IMR-90 (cell line): Measurements from ENCODE around the gene SSNA1. TPM values are rescaled to one million over a fixed set of nuclear protein-coding genes. Genes with fewer than 3 reads are reported as not detected.

ENCODE experiments used
- ATAC-seq: fragments of 200-7000 bp; cut with Tn5 transposase; 2 replicates; pipeline ENCODE4 v1.9.1; 2020; ENCODE audit warnings: low read depth, mild to moderate bottlenecking, moderate library complexity
- BruUV-seq: library from RNA; stranded (reverse); fragments of 400-500 nt; replicated peaks from 2 replicates; lab custom pipeline; 2021; lab: Mats Ljungman, UMichigan
- CTCF ChIA-PET: fragments of 300-600 bp; formaldehyde crosslinking; extraction: SDS; loops from one replicate; lab custom pipeline; 2021; ENCODE audit warnings: antibody characterized with exemption; lab: Yijun Ruan, JAX
- POLR2A ChIA-PET: fragments of 300-600 bp; sonication (Branson Sonifier 250); formaldehyde crosslinking; loops from one replicate; lab custom pipeline; 2022; ENCODE audit warnings: antibody characterized with exemption; ENCODE audit not compliant: unreplicated experiment; lab: Charles Lee
- DNase-seq: peaks from one replicate; pipeline ENCODE4 v3.0.0; 2013
- H2AFZ ChIP-seq: replicated peaks from 2 replicates; pipeline ENCODE3; 2013; ENCODE audit warnings: low read length, mild to moderate bottlenecking; ENCODE audit not compliant: poor library complexity
- H2AK5ac ChIP-seq: 2 replicates; pipeline ENCODE4 v1.6.1; 2013; ENCODE audit warnings: low read depth, low read length, inconsistent platforms
- H2AK9ac ChIP-seq: replicated peaks from 2 replicates; pipeline ENCODE3; 2013; ENCODE audit warnings: mild to moderate bottlenecking, low read depth, low read length, moderate library complexity; ENCODE audit not compliant: poor library complexity
- H2BK120ac ChIP-seq: 2 replicates; pipeline ENCODE4 v1.6.1; 2013; ENCODE audit warnings: low read depth, low read length, inconsistent platforms
- H2BK15ac ChIP-seq: 3 replicates; pipeline ENCODE4 v1.6.1; 2013; ENCODE audit warnings: low read depth, low read length, inconsistent platforms
- H2BK20ac ChIP-seq: 2 replicates; pipeline ENCODE4 v1.6.1; 2013; ENCODE audit warnings: low read depth, mild to moderate bottlenecking, inconsistent platforms, low read length, moderate library complexity
- H2BK5ac ChIP-seq: 2 replicates; pipeline ENCODE4 v1.6.1; 2013; ENCODE audit warnings: mild to moderate bottlenecking, low read depth, low read length, inconsistent platforms; ENCODE audit not compliant: poor library complexity, severe bottlenecking
- H3K14ac ChIP-seq: replicated peaks from 2 replicates; pipeline ENCODE4 v1.6.1; 2013; ENCODE audit warnings: low read depth, low read length, inconsistent platforms
- H3K18ac ChIP-seq: 2 replicates; pipeline ENCODE4 v1.6.1; 2013; ENCODE audit warnings: low read depth, low read length, control low read depth
- H3K23ac ChIP-seq: 2 replicates; pipeline ENCODE4 v1.6.1; 2013; ENCODE audit warnings: low read depth, low read length, inconsistent platforms
- H3K27ac ChIP-seq: 2 replicates; pipeline ENCODE4 v1.5.1; 2013; ENCODE audit warnings: mild to moderate bottlenecking, control low read depth, low read length; ENCODE audit not compliant: insufficient read depth
- H3K27me3 ChIP-seq: 2 replicates; pipeline ENCODE4 v1.6.1; 2013; ENCODE audit warnings: low read length; ENCODE audit not compliant: control insufficient read depth, insufficient read depth
- H3K36me3 ChIP-seq: 2 replicates; pipeline ENCODE4 v1.6.1; 2013; ENCODE audit warnings: low read length, mixed read lengths; ENCODE audit not compliant: control insufficient read depth, insufficient read depth
- H3K4ac ChIP-seq: 2 replicates; pipeline ENCODE4 v1.6.1; 2013; ENCODE audit warnings: low read depth, low read length, inconsistent platforms
- H3K4me1 ChIP-seq: 2 replicates; pipeline ENCODE4 v1.6.1; 2013; ENCODE audit warnings: low read length, mixed read lengths; ENCODE audit not compliant: control insufficient read depth, insufficient read depth
- H3K4me2 ChIP-seq: 2 replicates; pipeline ENCODE4 v1.6.1; 2013; ENCODE audit warnings: low read depth, mild to moderate bottlenecking, control low read depth, low read length, moderate library complexity
- H3K4me3 ChIP-seq: 2 replicates; pipeline ENCODE4 v1.5.1; 2013; ENCODE audit warnings: low read depth, mild to moderate bottlenecking, control low read depth, low read length, moderate library complexity; ENCODE audit not compliant: insufficient read depth
- H3K56ac ChIP-seq: 2 replicates; pipeline ENCODE4 v1.6.1; 2013; ENCODE audit warnings: low read length, inconsistent platforms; ENCODE audit not compliant: insufficient read depth; ENCODE audit errors: extremely low read depth
- H3K79me1 ChIP-seq, 2 experiments: 2 replicates each; pipeline ENCODE4 v1.6.1; 2013; ENCODE audit warnings: low read length in 2 of 2, inconsistent platforms in 1 of 2, low read depth in 1 of 2
- H3K9ac ChIP-seq: 2 replicates; pipeline ENCODE4 v1.6.1; 2013; ENCODE audit warnings: low read depth, low read length, control low read depth
- H3K9me1 ChIP-seq: 2 replicates; pipeline ENCODE4 v1.6.1; 2013; ENCODE audit warnings: low read length, inconsistent platforms; ENCODE audit not compliant: insufficient read depth
- H3K9me3 ChIP-seq: 2 replicates; pipeline ENCODE4 v1.6.1; 2013; ENCODE audit warnings: low read length; ENCODE audit not compliant: control insufficient read depth, insufficient read depth
- H4K20me1 ChIP-seq: 2 replicates; pipeline ENCODE4 v1.6.1; 2013; ENCODE audit warnings: low read length, inconsistent platforms; ENCODE audit not compliant: insufficient read depth
- H4K5ac ChIP-seq: 2 replicates; pipeline ENCODE4 v1.6.1; 2013; ENCODE audit warnings: mild to moderate bottlenecking, low read depth, low read length, control low read depth
- H4K8ac ChIP-seq, 2 experiments: 2 replicates each; pipeline ENCODE4 v1.6.1; 2013; ENCODE audit warnings: low read depth in 2 of 2, low read length in 2 of 2, control low read depth in 1 of 2, inconsistent platforms in 1 of 2
- H4K91ac ChIP-seq: 2 replicates; pipeline ENCODE4 v1.6.1; 2013; ENCODE audit warnings: low read depth, low read length, inconsistent platforms; ENCODE audit not compliant: insufficient read depth
- BHLHE40 ChIP-seq: fragments of 150-350 bp; IDR thresholded peaks from 2 replicates; pipeline ENCODE4 v1.6.1; 2016; ENCODE audit warnings: mild to moderate bottlenecking, low read depth, low read length
- CEBPB ChIP-seq: IDR thresholded peaks from 2 replicates; pipeline ENCODE4 v1.6.1; 2012; ENCODE audit warnings: low read depth, low read length, improper control_type of control experiment
- CHD1 ChIP-seq: IDR thresholded peaks from 2 replicates; pipeline ENCODE4 v1.6.1; 2012; ENCODE audit warnings: low read depth, low read length, improper control_type of control experiment
- MAFK ChIP-seq: IDR thresholded peaks from 2 replicates; pipeline ENCODE4 v1.6.1; 2012; ENCODE audit warnings: low read depth, low read length, improper control_type of control experiment
- MAZ ChIP-seq: IDR thresholded peaks from 2 replicates; pipeline ENCODE4 v1.6.1; 2012; ENCODE audit warnings: low read depth, mild to moderate bottlenecking, low read length, improper control_type of control experiment, moderate library complexity, borderline replicate concordance
- MXI1 ChIP-seq: IDR thresholded peaks from 2 replicates; pipeline ENCODE4 v1.6.1; 2012; ENCODE audit warnings: low read depth, mild to moderate bottlenecking, low read length, moderate library complexity, borderline replicate concordance
- NFE2L2 ChIP-seq: fragments of 150-350 bp; IDR thresholded peaks from 2 replicates; pipeline ENCODE4 v1.6.1; 2016; ENCODE audit warnings: low read depth, mild to moderate bottlenecking, low read length
- RAD21 ChIP-seq: IDR thresholded peaks from 2 replicates; pipeline ENCODE4 v1.6.1; 2012; ENCODE audit warnings: low read length, improper control_type of control experiment
- RCOR1 ChIP-seq: IDR thresholded peaks from 2 replicates; pipeline ENCODE4 v1.6.1; 2012; ENCODE audit warnings: mild to moderate bottlenecking, low read length, improper control_type of control experiment; ENCODE audit not compliant: insufficient replicate concordance
- RFX5 ChIP-seq: IDR thresholded peaks from 2 replicates; pipeline ENCODE4 v1.8.0; 2012; ENCODE audit warnings: low read depth, mild to moderate bottlenecking, low read length, moderate library complexity
- SMC3 ChIP-seq: fragments of 150-350 bp; IDR thresholded peaks from 2 replicates; pipeline ENCODE4 v1.6.1; 2016; ENCODE audit warnings: low read depth, mild to moderate bottlenecking, antibody characterized with exemption, low read length, moderate library complexity
- USF2 ChIP-seq: fragments of 150-350 bp; IDR thresholded peaks from 2 replicates; pipeline ENCODE4 v1.6.1; 2017; ENCODE audit warnings: mild to moderate bottlenecking, antibody characterized with exemption, low read length, low read depth
- WGBS, 2 experiments: methylation state at CpG; one replicate each; pipeline versions ENCODE4 v1.1.5 to v1.1.7; 2013; ENCODE audit warnings: missing lambda C conversion rate in 2 of 2; ENCODE audit not compliant: insufficient read length in 1 of 2; ENCODE audit errors: extremely low coverage in 2 of 2; 5-methylcytosine and 5-hydroxymethylcytosine counted together
- dilution Hi-C: fragments of 300-500 bp; cut with HindIII; formaldehyde crosslinking; loops from one replicate; pipeline ENCODE4 v1.14.3; 2018; ENCODE audit warnings: low sequenced_read_pairs; ENCODE audit not compliant: unreplicated experiment
- in situ Hi-C: fragments of 300-500 bp; cut with MboI; formaldehyde crosslinking; loops from 3 replicates; pipeline ENCODE4 v1.14.3; 2019; ENCODE audit warnings: low sequenced_read_pairs, inconsistent platforms, mixed read lengths
- intact Hi-C: fragments of 100-400 bp; cut with micrococcal nuclease; formaldehyde crosslinking; loops from 2 replicates; pipeline ENCODE4 v1.10.0; 2022
- polyA plus RNA-seq, 3 experiments: library from polyadenylated mRNA; depleted of rRNA; stranded (reverse); fragments of >200 nt; gene quantifications; 2 replicates each; pipeline ENCODE4 v1.2.3, GENCODE V29; 2012; ENCODE audit warnings: low replicate concordance in 1 of 3
- total RNA-seq: library from RNA; depleted of rRNA; stranded (reverse); fragments of >200 nt; gene quantifications from 2 replicates; pipeline ENCODE4 v1.2.3, GENCODE V29; 2012
- TF ChIP-seq, protein P1 (sequence below): fragments of 150-350 bp; IDR thresholded peaks from 2 replicates; pipeline ENCODE4 v1.6.1; 2016; ENCODE audit warnings: low read depth, mild to moderate bottlenecking, low read length, moderate library complexity, borderline replicate concordance

SSNA1 gene
- total and polyA plus RNA-seq, 2 of the 4 experiments (the other 2 are of a cell fraction): 55.7 to 86.7 TPM

DNA sequence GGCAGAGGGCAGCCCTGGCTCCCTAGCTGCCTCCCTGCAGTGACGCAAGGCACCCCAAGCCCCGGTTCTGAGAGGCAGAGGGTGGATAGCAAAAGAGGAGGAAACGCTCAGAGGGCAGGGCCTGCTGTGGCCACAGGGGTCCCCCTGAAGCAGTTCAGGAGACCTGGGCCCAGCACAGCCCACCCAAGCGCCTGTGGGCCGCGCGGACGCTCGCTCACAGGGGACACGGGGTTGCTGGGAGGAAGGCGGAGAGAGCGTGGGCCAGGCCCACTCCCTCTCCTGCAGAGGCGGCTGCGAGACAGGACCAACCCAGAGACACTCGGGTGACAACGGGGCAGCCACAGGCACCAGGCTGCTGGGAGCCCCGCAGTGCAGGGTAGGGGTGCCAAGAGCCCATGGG, 8.7 kb upstream of the SSNA1 start (continued):
- TF ChIP-seq RFX5 (no peak), USF2 (no peak), MAFK (no peak)

DNA sequence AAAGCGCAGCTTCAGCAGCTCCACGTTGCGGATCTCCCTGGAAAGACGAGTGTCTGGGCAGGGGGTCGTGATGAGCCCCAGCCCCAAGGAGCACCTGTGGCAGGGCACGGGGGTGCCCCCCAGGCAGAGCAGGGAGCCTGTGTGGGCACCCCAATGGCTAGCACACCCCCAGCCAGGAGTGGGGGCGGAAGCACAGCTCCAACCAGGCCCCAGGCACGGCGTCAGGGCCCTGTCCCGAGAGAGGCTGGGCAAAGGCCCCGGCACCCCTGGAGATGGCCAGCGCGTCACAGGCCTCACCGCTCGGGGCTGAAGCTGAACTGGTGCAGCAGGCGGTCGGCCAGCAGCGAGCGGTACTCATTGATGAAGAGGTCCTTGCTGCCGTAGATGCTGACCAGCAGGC, 8.0 kb upstream of the SSNA1 start:
- H3K23ac ChIP-seq: no peak overlapping the region
- no peaks in the 10 kb centered on the region; the same call in 1 of the 2 replicates for H3K4me1 ChIP-seq
- H3K9me3 ChIP-seq: no peaks in the 10 kb centered on the region
- POLR2A ChIA-PET: no interaction called here
- no peak overlapping the region for H2BK120ac ChIP-seq
- H3K4me3 ChIP-seq: no peak overlapping the region
- no peak overlapping the region for H2BK20ac ChIP-seq
- no peak overlapping the region for H3K56ac ChIP-seq
- H4K91ac ChIP-seq: no peak overlapping the region
- no peak overlapping the region for H3K14ac ChIP-seq
- H2AFZ ChIP-seq: no peak overlapping the region
- ATAC-seq (no peak), DNase-seq (no peak)
- H2AK5ac ChIP-seq: no peak overlapping the region
- peaks cover 0 to 2% of the 10 kb centered on the region in 2 experiments; a peak in 1 of 4 replicates for H3K79me1 ChIP-seq
- dilution Hi-C loops: no loop called here
- no peak overlapping the region for H2AK9ac ChIP-seq
- H4K8ac ChIP-seq: no peak overlapping the region
- no peaks in the 10 kb centered on the region; the same call in 1 of the 2 replicates for H4K20me1 ChIP-seq
- no peak overlapping the region for H3K18ac ChIP-seq
- 0 out of 2 replicates have a peak, but pooled peaks cover 2% of the 10 kb centered on the region for H3K9me1 ChIP-seq
- 93% methylated on average over 17 of the region's 20 CpGs; no CpG with 5 or more reads in 1 of the 2 experiments for WGBS, 2 experiments
- H3K4me2 ChIP-seq: no peak overlapping the region
- H3K27ac ChIP-seq: no peak overlapping the region
- H2BK15ac ChIP-seq: no peak overlapping the region
- in situ Hi-C loops: no loop called here
- H4K5ac ChIP-seq: no peak overlapping the region
- intact Hi-C loops: no loop called here
- H3K36me3 ChIP-seq: peaks cover 67% of the 10 kb centered on the region
- no peak overlapping the region for H3K4ac ChIP-seq
- CTCF ChIA-PET: no interaction called here
- H2BK5ac ChIP-seq: no peak overlapping the region
- H3K9ac ChIP-seq: no peak overlapping the region
- no TSS peak for BruUV-seq
- no peaks in the 10 kb centered on the region for H3K27me3 ChIP-seq
- TF ChIP-seq BHLHE40: no peak
- TF ChIP-seq NFE2L2: no peak
- TF ChIP-seq RFX5: no peak
- no peak for TF ChIP-seq CHD1
- TF ChIP-seq USF2: no peak
- TF ChIP-seq MAFK: no peak
- TF ChIP-seq RCOR1: no peak
- TF ChIP-seq RAD21: no peak
- TF ChIP-seq, protein P1, sequence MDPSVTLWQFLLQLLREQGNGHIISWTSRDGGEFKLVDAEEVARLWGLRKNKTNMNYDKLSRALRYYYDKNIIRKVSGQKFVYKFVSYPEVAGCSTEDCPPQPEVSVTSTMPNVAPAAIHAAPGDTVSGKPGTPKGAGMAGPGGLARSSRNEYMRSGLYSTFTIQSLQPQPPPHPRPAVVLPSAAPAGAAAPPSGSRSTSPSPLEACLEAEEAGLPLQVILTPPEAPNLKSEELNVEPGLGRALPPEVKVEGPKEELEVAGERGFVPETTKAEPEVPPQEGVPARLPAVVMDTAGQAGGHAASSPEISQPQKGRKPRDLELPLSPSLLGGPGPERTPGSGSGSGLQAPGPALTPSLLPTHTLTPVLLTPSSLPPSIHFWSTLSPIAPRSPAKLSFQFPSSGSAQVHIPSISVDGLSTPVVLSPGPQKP: no peak
- TF ChIP-seq MXI1: no peak
- no peak for TF ChIP-seq MAZ
- TF ChIP-seq CEBPB: no peak
- no peak for TF ChIP-seq SMC3
